HepG2 (cell line): ENCODE measurements around the gene MFSD12. TPM values are rescaled to one million over a fixed set of nuclear protein-coding genes. Genes with fewer than 3 reads are reported as not detected.

Source experiments
- ATF2 ChIP-seq: sonication (generic); formaldehyde crosslinking; IDR thresholded peaks from 2 replicates; pipeline ENCODE4 v1.4.0; 2020; ENCODE audit warnings: missing genetic modification reagents
- CBX1 ChIP-seq: IDR thresholded peaks from one replicate; pipeline ENCODE4 v1.6.1; 2016; ENCODE audit warnings: antibody characterized with exemption, low read depth
- EZH2 ChIP-seq: conservative IDR thresholded peaks from 2 replicates; pipeline ENCODE4 v1.6.1; 2012; ENCODE audit warnings: mild to moderate bottlenecking, low read depth, low read length, moderate library complexity
- FOXC1 ChIP-seq: sonication (generic); formaldehyde crosslinking; IDR thresholded peaks from 2 replicates; pipeline ENCODE4 v1.8.0; 2022; ENCODE audit warnings: mild to moderate bottlenecking, missing genetic modification reagents, borderline replicate concordance
- IRF2 ChIP-seq: IDR thresholded peaks from 2 replicates; pipeline ENCODE4 v1.6.1; 2018; ENCODE audit warnings: missing genetic modification reagents, missing compliant biosample characterization
- MAF1 ChIP-seq: sonication (generic); formaldehyde crosslinking; IDR thresholded peaks from 2 replicates; pipeline ENCODE4 v1.5.0; 2020; ENCODE audit warnings: missing genetic modification reagents, borderline replicate concordance
- NCOA1 ChIP-seq: sonication (generic); formaldehyde crosslinking; IDR thresholded peaks from 2 replicates; pipeline ENCODE4 v1.9.0; 2021; ENCODE audit warnings: missing genetic modification reagents
- NFAT5 ChIP-seq: sonication (generic); formaldehyde crosslinking; IDR thresholded peaks from 2 replicates; pipeline ENCODE4 v1.4.0; 2020; ENCODE audit warnings: missing genetic modification reagents
- NKX3-1 ChIP-seq: sonication (generic); formaldehyde crosslinking; IDR thresholded peaks from 2 replicates; pipeline ENCODE4 v1.5.0; 2020; ENCODE audit warnings: missing genetic modification reagents
- PITX1 ChIP-seq: sonication (generic); formaldehyde crosslinking; IDR thresholded peaks from 2 replicates; pipeline ENCODE4 v1.5.1; 2020; ENCODE audit warnings: mild to moderate bottlenecking, missing genetic modification reagents
- SP5 ChIP-seq: IDR thresholded peaks from 2 replicates; pipeline ENCODE4 v1.6.1; 2016; ENCODE audit warnings: low read depth, borderline replicate concordance
- TOE1 ChIP-seq: sonication (generic); formaldehyde crosslinking; IDR thresholded peaks from 2 replicates; pipeline ENCODE4 v1.4.0; 2020; ENCODE audit warnings: mild to moderate bottlenecking, missing genetic modification reagents
- ZFP41 ChIP-seq: sonication (generic); formaldehyde crosslinking; IDR thresholded peaks from 2 replicates; pipeline ENCODE4 v1.4.0; 2020; ENCODE audit warnings: mild to moderate bottlenecking, missing genetic modification reagents, borderline replicate concordance
- ZGPAT ChIP-seq: IDR thresholded peaks from 2 replicates; pipeline ENCODE4 v1.6.1; 2016; ENCODE audit warnings: mild to moderate bottlenecking
- ZNF124 ChIP-seq: sonication (generic); formaldehyde crosslinking; IDR thresholded peaks from 2 replicates; pipeline ENCODE4 v1.4.0; 2020; ENCODE audit warnings: missing genetic modification reagents
- ZNF160 ChIP-seq: sonication (generic); formaldehyde crosslinking; IDR thresholded peaks from 2 replicates; pipeline ENCODE4 v1.8.0; 2022; ENCODE audit warnings: mild to moderate bottlenecking, inconsistent platforms, missing genetic modification reagents
- ZNF556 ChIP-seq: sonication (generic); formaldehyde crosslinking; IDR thresholded peaks from 2 replicates; pipeline ENCODE4 v1.4.0; 2020; ENCODE audit warnings: mild to moderate bottlenecking, missing genetic modification reagents, borderline replicate concordance
- ZNF607 ChIP-seq: sonication (generic); formaldehyde crosslinking; IDR thresholded peaks from 2 replicates; pipeline ENCODE4 v1.5.1; 2020; ENCODE audit warnings: missing genetic modification reagents, mild to moderate bottlenecking, borderline replicate concordance
- ZNF781 ChIP-seq: sonication (generic); formaldehyde crosslinking; IDR thresholded peaks from 2 replicates; pipeline ENCODE4 v1.5.1; 2020; ENCODE audit warnings: borderline replicate concordance, mild to moderate bottlenecking, missing genetic modification reagents; ENCODE audit errors: not compliant biosample characterization
- ZNF790 ChIP-seq: sonication (generic); formaldehyde crosslinking; IDR thresholded peaks from 2 replicates; pipeline ENCODE4 v1.8.0; 2022; ENCODE audit warnings: missing genetic modification reagents, mild to moderate bottlenecking, borderline replicate concordance
- polyA plus RNA-seq, 8 experiments: library from polyadenylated mRNA; depleted of rRNA in 3 of 8; stranded (reverse) in 7 of 8; unstranded in 1 of 8; fragments of >200 nt; fragmentation: Illumina TruSeq in 4 of 8; extraction: Trizol in 4 of 8; gene quantifications; 2 replicates each; pipeline versions ENCODE4 v1.2.1 to v1.2.3, GENCODE V29; 2011 to 2016; ENCODE audit warnings: low read depth in 4 of 8, missing spikeins in 1 of 8, mixed read lengths in 1 of 8; ENCODE audit not compliant: insufficient read depth in 1 of 8
- total RNA-seq, 5 experiments: library from RNA; depleted of rRNA; stranded (reverse); fragments of >200 nt; fragmentation: Illumina TruSeq; extraction: Trizol; gene quantifications; 2 replicates each; pipeline ENCODE4 v1.2.3, GENCODE V29; 2016; ENCODE audit warnings: low read depth in 1 of 5

Gene MFSD12
- total and polyA plus RNA-seq, 2 of the 13 experiments (the other 11 are each of a cell fraction or from before 2014, with no cell fraction given): 27.2 to 29.1 TPM

GRCh38 chr19:3500429-3501101, 56.8 kb downstream of the MFSD12 start, which contains the start of gene DOHH (continued):
- peak; percentile 76 for TF ChIP-seq ATF2 (CRISPR knock-in tag)
- TF ChIP-seq ZNF607 (CRISPR knock-in tag): 0 out of 2 replicates have a peak, but pooled peaks have one; percentile 41
- TF ChIP-seq ZNF790: 0 out of 2 replicates have a peak, but pooled peaks have one; percentile 53
- TF ChIP-seq ZNF781 (CRISPR knock-in tag): peak; percentile 64
- TF ChIP-seq SP5: no peak
- TF ChIP-seq TOE1 (CRISPR knock-in tag): no peak
- TF ChIP-seq EZH2: no peak
- TF ChIP-seq NKX3-1 (CRISPR knock-in tag): no peak
- no peak for TF ChIP-seq ZNF124 (CRISPR knock-in tag)
- no peak; the same call in 1 of the 2 replicates for TF ChIP-seq ZFP41 (CRISPR knock-in tag)
- 0 out of 2 replicates have a peak, but pooled peaks have one; percentile 42 for TF ChIP-seq ZNF556 (CRISPR knock-in tag)
- no peak for TF ChIP-seq NFAT5 (CRISPR knock-in tag)
- TF ChIP-seq ZNF160 (CRISPR knock-in tag): peak; percentile 83; the same call in 1 of the 2 replicates
- TF ChIP-seq PITX1: no peak
- peak; percentile 46; the same call in 1 of the 2 replicates for TF ChIP-seq FOXC1 (CRISPR knock-in tag)
- no peak for TF ChIP-seq CBX1
- peak; percentile 90 for TF ChIP-seq ZGPAT (CRISPR knock-in tag)
- TF ChIP-seq MAF1: no peak; the same call in 1 of the 2 replicates
- no peak for TF ChIP-seq NCOA1 (CRISPR knock-in tag)
- no peak; the same call in 1 of the 2 replicates for TF ChIP-seq IRF2
